HL-60 (cell line): Measurements from ENCODE around the gene SLC10A1.

Experiments used
- DNase-seq, 2 experiments: peaks; one replicate each; pipeline ENCODE4 v3.0.0-alpha.2; 2010 to 2020; ENCODE audit warnings: low read depth in 1 of 2, low spot score in 1 of 2
- H3K27ac ChIP-seq: fragments of 250-450 bp; sonication (Bioruptor Pico); replicated peaks from 2 replicates; pipeline ENCODE4 v1.5.1; 2020; ENCODE audit warnings: mild to moderate bottlenecking, moderate library complexity
- H3K27me3 ChIP-seq: fragments of 250-450 bp; sonication (Bioruptor Pico); 2 replicates; pipeline ENCODE4 v1.5.1; 2021; ENCODE audit warnings: mild to moderate bottlenecking, moderate library complexity; ENCODE audit not compliant: insufficient read depth, poor library complexity, severe bottlenecking
- H3K4me3 ChIP-seq: replicated peaks from 2 replicates; pipeline ENCODE4 v1.5.1; 2011; ENCODE audit warnings: mild to moderate bottlenecking, control low read depth, low read length; ENCODE audit not compliant: insufficient read depth
- GABPA ChIP-seq: IDR thresholded peaks from 2 replicates; pipeline ENCODE4 v1.6.1; 2012; ENCODE audit warnings: low read depth
- POLR2AphosphoS5 ChIP-seq: IDR thresholded peaks from 2 replicates; pipeline ENCODE4 v1.6.1; 2012; ENCODE audit warnings: low read depth
- SPI1 ChIP-seq: IDR thresholded peaks from 2 replicates; pipeline ENCODE4 v1.6.1; 2012; ENCODE audit warnings: low read depth, mild to moderate bottlenecking, borderline replicate concordance
- TF ChIP-seq, protein P1 (sequence below): IDR thresholded peaks from one replicate; pipeline ENCODE4 v1.5.1; 2011; ENCODE audit warnings: low read length, control low read depth, inconsistent platforms; ENCODE audit not compliant: insufficient read depth
- TF ChIP-seq, protein P2 (sequence below): IDR thresholded peaks from 2 replicates; pipeline ENCODE4 v1.6.1; 2012; ENCODE audit warnings: low read depth; ENCODE audit not compliant: insufficient replicate concordance

The SLC10A1 gene

DNA sequence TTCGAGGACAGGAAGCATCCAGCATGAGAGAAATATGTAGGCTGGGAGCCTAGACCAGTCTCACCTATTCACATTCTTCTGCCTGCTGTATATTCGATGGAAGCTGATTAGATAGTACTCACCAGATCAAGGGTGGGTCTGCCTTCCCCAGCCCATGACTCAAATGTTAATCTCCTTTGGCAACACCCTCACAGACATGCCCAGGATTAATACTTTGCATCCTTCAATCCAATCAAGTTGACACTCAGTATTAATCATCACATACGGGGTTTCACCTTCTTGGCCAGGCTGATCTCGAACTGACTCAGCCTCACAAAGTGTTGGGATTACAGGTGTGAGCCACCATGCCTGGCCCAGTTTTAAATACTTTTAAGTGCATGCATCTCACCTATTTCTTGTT is 30.5 kb upstream of the SLC10A1 start:
- H3K27ac ChIP-seq = no peak overlapping the region
- TF ChIP-seq, protein P1, sequence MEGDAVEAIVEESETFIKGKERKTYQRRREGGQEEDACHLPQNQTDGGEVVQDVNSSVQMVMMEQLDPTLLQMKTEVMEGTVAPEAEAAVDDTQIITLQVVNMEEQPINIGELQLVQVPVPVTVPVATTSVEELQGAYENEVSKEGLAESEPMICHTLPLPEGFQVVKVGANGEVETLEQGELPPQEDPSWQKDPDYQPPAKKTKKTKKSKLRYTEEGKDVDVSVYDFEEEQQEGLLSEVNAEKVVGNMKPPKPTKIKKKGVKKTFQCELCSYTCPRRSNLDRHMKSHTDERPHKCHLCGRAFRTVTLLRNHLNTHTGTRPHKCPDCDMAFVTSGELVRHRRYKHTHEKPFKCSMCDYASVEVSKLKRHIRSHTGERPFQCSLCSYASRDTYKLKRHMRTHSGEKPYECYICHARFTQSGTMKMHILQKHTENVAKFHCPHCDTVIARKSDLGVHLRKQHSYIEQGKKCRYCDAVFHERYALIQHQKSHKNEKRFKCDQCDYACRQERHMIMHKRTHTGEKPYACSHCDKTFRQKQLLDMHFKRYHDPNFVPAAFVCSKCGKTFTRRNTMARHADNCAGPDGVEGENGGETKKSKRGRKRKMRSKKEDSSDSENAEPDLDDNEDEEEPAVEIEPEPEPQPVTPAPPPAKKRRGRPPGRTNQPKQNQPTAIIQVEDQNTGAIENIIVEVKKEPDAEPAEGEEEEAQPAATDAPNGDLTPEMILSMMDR = no peak
- TF ChIP-seq, protein P2, sequence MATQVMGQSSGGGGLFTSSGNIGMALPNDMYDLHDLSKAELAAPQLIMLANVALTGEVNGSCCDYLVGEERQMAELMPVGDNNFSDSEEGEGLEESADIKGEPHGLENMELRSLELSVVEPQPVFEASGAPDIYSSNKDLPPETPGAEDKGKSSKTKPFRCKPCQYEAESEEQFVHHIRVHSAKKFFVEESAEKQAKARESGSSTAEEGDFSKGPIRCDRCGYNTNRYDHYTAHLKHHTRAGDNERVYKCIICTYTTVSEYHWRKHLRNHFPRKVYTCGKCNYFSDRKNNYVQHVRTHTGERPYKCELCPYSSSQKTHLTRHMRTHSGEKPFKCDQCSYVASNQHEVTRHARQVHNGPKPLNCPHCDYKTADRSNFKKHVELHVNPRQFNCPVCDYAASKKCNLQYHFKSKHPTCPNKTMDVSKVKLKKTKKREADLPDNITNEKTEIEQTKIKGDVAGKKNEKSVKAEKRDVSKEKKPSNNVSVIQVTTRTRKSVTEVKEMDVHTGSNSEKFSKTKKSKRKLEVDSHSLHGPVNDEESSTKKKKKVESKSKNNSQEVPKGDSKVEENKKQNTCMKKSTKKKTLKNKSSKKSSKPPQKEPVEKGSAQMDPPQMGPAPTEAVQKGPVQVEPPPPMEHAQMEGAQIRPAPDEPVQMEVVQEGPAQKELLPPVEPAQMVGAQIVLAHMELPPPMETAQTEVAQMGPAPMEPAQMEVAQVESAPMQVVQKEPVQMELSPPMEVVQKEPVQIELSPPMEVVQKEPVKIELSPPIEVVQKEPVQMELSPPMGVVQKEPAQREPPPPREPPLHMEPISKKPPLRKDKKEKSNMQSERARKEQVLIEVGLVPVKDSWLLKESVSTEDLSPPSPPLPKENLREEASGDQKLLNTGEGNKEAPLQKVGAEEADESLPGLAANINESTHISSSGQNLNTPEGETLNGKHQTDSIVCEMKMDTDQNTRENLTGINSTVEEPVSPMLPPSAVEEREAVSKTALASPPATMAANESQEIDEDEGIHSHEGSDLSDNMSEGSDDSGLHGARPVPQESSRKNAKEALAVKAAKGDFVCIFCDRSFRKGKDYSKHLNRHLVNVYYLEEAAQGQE = no peak
- no peak for TF ChIP-seq POLR2AphosphoS5
- no peaks in the 10 kb centered on the region for H3K27me3 ChIP-seq
- no peak overlapping the region for H3K4me3 ChIP-seq
- DNase-seq = no peak

DNA sequence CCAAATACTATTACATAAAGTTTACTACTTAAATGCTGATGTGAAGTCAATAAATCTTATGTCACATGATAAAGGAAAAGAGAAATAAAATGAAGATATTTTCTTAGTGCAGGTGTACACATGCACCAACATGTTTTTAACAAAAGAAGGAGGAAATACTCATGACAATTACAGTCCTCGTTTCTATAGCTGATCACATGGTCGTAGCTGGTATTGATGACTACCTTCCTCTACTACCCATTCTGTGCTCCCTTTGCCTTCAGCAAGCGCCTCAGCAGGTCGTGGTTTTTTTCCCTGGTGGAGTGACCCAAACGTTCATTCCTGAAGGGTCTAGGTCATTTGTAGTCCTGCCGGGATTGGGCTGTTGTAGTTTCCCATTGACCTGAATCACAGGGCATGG is 25.4 kb upstream of the SLC10A1 start:
- TF ChIP-seq POLR2AphosphoS5 = no peak
- TF ChIP-seq, protein P2 = no peak
- no peak for TF ChIP-seq SPI1
- TF ChIP-seq, protein P1 = no peak
- TF ChIP-seq GABPA = no peak
- H3K27ac ChIP-seq = no peak overlapping the region
- H3K27me3 ChIP-seq = no peaks in the 10 kb centered on the region
- H3K4me3 ChIP-seq = no peak overlapping the region
- no peak for DNase-seq

DNA sequence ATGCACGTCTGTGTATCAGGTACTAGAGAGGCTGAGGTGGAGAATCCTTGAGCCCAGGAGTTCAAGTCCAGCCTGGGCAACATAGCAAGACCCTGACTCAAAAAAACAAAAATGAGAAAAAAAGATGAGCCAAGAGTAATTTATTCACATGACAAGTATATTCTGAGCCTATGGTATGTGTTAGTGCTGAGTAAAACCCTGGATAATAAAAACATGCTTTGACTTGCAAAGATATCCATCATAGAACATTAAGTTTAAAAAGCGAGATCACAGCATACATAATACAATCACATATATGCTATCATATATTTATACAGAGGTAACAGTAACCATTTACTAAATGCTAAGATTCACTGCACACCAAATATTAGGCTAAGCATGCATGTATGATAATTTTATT is 23.9 kb upstream of the SLC10A1 start:
- no peak overlapping the region for H3K27ac ChIP-seq
- no peaks in the 10 kb centered on the region for H3K27me3 ChIP-seq
- no peak for DNase-seq
- no peak overlapping the region for H3K4me3 ChIP-seq
- TF ChIP-seq, protein P1 = no peak
- TF ChIP-seq GABPA (no peak), POLR2AphosphoS5 (no peak), SPI1 (no peak)
- TF ChIP-seq, protein P2 = no peak
